SHP77 (cell line): ENCODE measurements around the gene UBE4A.
A peak's percentile ranks its signal among the peaks of the same experiment; 100 is the strongest.

Experiments used
- DNase-seq, 2 experiments: peaks; one replicate each; lab custom pipeline; 2025; lab: John Stamatoyannopoulos, UW

The UBE4A gene

GRCh38 chr11:118359295-118359958 is at the start of gene UBE4A:
UBE4A (plus strand) TSS chr11:118359600; CDS start chr11:118365081, 5,481 bp downstream.
- DNase-seq: peak; percentile 87 to 92

GRCh38 chr11:118310271-118310670 is 49.1 kb upstream of the UBE4A start:
- DNase-seq: no peak

GRCh38 chr11:118310781-118311485 is 48.5 kb upstream of the UBE4A start:
- no peak for DNase-seq

- no peak for DNase-seq
Observed at GRCh38 chr11:118311518-118311917, 47.9 kb upstream of the UBE4A start.

- no peak for DNase-seq
Observed at GRCh38 chr11:118312328-118312727, 47.1 kb upstream of the UBE4A start.

- no peak for DNase-seq
Observed at GRCh38 chr11:118313242-118313641, 46.2 kb upstream of the UBE4A start.

GRCh38 chr11:118314988-118315411 is 44.4 kb upstream of the UBE4A start:
- no peak for DNase-seq

GRCh38 chr11:118318124-118318523 is 41.3 kb upstream of the UBE4A start:
- no peak for DNase-seq

- no peak for DNase-seq
Observed at GRCh38 chr11:118318581-118319336, 40.6 kb upstream of the UBE4A start.

GRCh38 chr11:118319337-118319707 is 40.1 kb upstream of the UBE4A start:
- no peak for DNase-seq

- no peak for DNase-seq
Observed at GRCh38 chr11:118320515-118320914, 38.9 kb upstream of the UBE4A start.

- no peak for DNase-seq
Observed at GRCh38 chr11:118321386-118322082, 37.9 kb upstream of the UBE4A start.

GRCh38 chr11:118322721-118323120 is 36.7 kb upstream of the UBE4A start:
- no peak for DNase-seq

- no peak for DNase-seq
Observed at GRCh38 chr11:118325283-118325682, 34.1 kb upstream of the UBE4A start.

GRCh38 chr11:118328745-118329144 is 30.7 kb upstream of the UBE4A start:
- no peak for DNase-seq

GRCh38 chr11:118334745-118335144 is 24.7 kb upstream of the UBE4A start:
- DNase-seq: no peak

- no peak for DNase-seq
Observed at GRCh38 chr11:118338637-118339061, 20.8 kb upstream of the UBE4A start.

GRCh38 chr11:118339281-118339961 is 20.0 kb upstream of the UBE4A start:
- no peak for DNase-seq

GRCh38 chr11:118340449-118340848 is 19.0 kb upstream of the UBE4A start:
- no peak for DNase-seq

- no peak for DNase-seq
Observed at GRCh38 chr11:118341261-118341660, 18.1 kb upstream of the UBE4A start.

- no peak for DNase-seq
Observed at GRCh38 chr11:118341815-118342489, 17.4 kb upstream of the UBE4A start.
